HFFc6 (cell line): ENCODE data around the gene SART1. TPM values are rescaled to one million over a fixed set of nuclear protein-coding genes. Genes with fewer than 3 reads are reported as not detected.
A peak's percentile ranks its signal among the peaks of the same experiment; 100 is the strongest.
"Not testable (repeated sequence)": the region's sequence is repeated elsewhere in the genome, so short reads cannot be mapped to it uniquely, and the experiment has no call there.

ENCODE experiments used
- DNase-seq: peaks from one replicate; pipeline ENCODE4 v3.0.0-alpha.2; 2018
- H3K27ac Mint-ChIP-seq: 2 replicates; pipeline ENCODE4 v1.8.0; 2020; ENCODE audit warnings: mild to moderate bottlenecking, mixed read lengths
- H3K27me3 Mint-ChIP-seq: 2 replicates; pipeline ENCODE4 v1.8.0; 2021; ENCODE audit warnings: mild to moderate bottlenecking, moderate library complexity, mixed read lengths; ENCODE audit not compliant: insufficient read depth
- H3K36me3 Mint-ChIP-seq: 2 replicates; pipeline ENCODE4 v1.8.0; 2021; ENCODE audit warnings: low read depth, mixed read lengths
- H3K4me1 Mint-ChIP-seq: 2 replicates; pipeline ENCODE4 v1.8.0; 2020; ENCODE audit warnings: low read depth, mixed read lengths
- H3K4me3 Mint-ChIP-seq: 2 replicates; pipeline ENCODE4 v1.8.0; 2020; ENCODE audit warnings: mild to moderate bottlenecking, moderate library complexity, mixed read lengths
- H3K9me3 Mint-ChIP-seq: 2 replicates; pipeline ENCODE4 v1.8.0; 2020; ENCODE audit warnings: mild to moderate bottlenecking, mixed read lengths
- total RNA-seq, 6 experiments: library from RNA; stranded (reverse); fragmentation: NEBNext Ultra II Directional; extraction: Animal tissue kit (Norgen Biotek cat#: 25700); gene quantifications; 2 replicates in 1 of 6; 3 replicates in 5 of 6; pipeline ENCODE4 v1.2.3, GENCODE V29; 2021
- TF ChIP-seq, protein P1 (sequence below): fragments of 200-600 bp; sonication (generic); IDR thresholded peaks from 2 replicates; pipeline ENCODE4 v1.5.0; 2021; ENCODE audit warnings: antibody characterized with exemption, mild to moderate bottlenecking

The SART1 gene
- total RNA-seq, 6 experiments from 2014 or later: 51.7 to 69.3 (median 61.0) TPM

DNA sequence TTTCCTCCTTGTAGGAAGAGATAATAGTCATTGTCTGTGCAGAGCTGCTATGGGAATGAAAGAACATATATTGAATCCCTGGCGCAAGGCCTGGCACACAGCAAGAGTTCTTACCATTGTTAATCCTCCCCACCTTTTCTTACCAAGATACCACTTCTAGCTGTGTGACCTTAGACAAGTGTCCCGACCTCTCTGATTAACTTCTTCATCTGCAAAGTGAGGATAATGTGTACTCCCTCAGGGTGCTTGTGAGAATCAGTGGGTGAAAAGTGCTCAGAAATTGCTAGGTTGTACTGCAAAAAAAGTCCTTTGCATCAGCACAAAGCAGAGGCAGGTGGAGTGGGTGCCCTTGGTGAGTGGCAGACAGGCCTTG, 46.5 kb downstream of the SART1 start:
- Mint-ChIP-seq H3K27ac (no peak overlapping the region), H3K4me3 (no peak overlapping the region), H3K9me3 (no peaks in the 10 kb centered on the region), H3K27me3 (peaks cover 2% of the 10 kb centered on the region), H3K4me1 (peaks cover 15% of the 10 kb centered on the region), H3K36me3 (peaks cover 5% of the 10 kb centered on the region)
- TF ChIP-seq, protein P1, sequence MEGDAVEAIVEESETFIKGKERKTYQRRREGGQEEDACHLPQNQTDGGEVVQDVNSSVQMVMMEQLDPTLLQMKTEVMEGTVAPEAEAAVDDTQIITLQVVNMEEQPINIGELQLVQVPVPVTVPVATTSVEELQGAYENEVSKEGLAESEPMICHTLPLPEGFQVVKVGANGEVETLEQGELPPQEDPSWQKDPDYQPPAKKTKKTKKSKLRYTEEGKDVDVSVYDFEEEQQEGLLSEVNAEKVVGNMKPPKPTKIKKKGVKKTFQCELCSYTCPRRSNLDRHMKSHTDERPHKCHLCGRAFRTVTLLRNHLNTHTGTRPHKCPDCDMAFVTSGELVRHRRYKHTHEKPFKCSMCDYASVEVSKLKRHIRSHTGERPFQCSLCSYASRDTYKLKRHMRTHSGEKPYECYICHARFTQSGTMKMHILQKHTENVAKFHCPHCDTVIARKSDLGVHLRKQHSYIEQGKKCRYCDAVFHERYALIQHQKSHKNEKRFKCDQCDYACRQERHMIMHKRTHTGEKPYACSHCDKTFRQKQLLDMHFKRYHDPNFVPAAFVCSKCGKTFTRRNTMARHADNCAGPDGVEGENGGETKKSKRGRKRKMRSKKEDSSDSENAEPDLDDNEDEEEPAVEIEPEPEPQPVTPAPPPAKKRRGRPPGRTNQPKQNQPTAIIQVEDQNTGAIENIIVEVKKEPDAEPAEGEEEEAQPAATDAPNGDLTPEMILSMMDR: no peak
- DNase-seq: no peak

DNA sequence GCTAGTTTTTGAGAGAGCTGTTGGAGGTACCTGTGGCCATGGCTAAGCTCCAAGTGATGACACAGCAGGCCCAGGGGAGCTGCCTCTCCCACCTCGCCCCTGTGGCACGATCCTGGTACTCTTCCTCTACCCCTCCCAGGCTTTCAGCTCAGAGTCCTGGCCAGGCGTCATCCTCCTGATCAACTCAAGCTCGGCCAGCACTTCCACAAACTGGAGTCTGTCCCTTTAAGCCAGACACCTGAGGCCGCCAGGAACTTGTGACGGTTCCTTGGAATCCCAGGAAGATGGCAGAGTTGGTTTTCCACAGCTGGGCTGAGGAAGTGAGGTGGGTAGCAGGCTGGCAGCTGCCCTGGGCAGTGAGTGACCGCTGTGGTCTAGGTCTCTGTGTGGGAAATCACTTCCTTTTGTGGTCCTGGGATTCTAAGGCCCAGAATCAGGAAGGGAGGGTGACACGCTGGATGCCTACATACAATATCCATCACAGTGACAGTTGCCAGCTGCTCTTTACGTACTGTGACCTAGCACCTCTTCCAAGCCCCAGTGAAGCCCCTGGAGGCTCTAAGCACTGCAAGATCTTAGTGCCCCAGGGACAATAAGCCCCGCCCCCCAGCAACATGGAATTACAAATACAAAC, 47.1 kb downstream of the SART1 start:
- TF ChIP-seq, protein P1: no peak
- H3K27ac Mint-ChIP-seq: no peak overlapping the region

DNA sequence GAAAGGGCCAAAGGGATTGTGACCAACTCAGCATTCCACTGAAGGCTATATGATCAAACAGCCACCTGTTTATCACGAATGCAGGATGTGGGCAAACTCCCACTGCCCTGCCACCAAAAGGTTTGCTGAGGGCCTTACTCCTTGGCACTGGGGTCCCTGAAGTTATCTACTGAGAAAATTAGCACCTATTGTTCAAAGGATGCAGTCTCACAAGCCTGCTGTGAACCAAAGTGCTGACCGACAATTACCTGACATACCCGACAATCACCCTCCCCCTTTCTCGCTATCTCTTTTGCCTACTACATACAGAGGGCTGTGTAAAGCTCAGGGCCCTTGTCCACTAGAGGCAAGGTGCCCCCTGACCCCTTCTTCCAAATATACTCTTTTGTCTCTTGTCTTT, 48.5 kb downstream of the SART1 start:
- not testable (repeated sequence) for H3K36me3 Mint-ChIP-seq, H3K27ac Mint-ChIP-seq, H3K9me3 Mint-ChIP-seq, H3K4me3 Mint-ChIP-seq, DNase-seq, H3K27me3 Mint-ChIP-seq
- peaks cover 22% of the 10 kb centered on the region for H3K4me1 Mint-ChIP-seq

More for the DNA sequence above, 47.1 kb downstream of the SART1 start:
- Mint-ChIP-seq H3K36me3 (peaks cover 5% of the 10 kb centered on the region; the same call in 1 of the 2 replicates), H3K4me3 (no peak overlapping the region), H3K27me3 (peaks cover 2% of the 10 kb centered on the region), H3K4me1 (peaks cover 15% of the 10 kb centered on the region), H3K9me3 (no peaks in the 10 kb centered on the region)
- DNase-seq: no peak

DNA sequence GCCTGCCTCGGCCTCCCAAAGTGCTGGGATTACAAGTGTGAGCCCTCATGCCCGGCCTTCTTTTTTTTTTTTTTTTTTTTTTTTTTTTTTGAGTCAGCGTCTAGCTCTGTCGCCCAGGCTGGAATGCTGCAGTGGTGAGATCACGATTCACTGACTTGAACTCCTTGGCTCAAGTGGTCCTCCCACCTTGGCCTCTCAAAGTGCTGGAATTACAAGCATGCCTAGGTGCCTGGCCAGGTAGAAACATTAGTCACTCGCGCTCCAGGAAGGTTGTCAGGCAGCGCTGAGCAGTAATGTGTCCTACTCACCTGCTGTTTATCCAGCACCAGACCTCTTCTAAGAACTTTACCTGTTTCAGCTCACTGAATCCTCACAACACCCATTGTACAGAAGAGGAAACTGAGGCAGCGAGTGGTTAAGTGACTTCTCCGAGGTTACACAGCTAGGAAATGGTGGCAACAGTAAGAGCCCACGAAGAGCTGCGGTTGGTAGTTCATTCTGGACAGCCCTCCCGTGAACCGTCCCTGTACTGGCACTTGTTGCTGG, 49.8 kb downstream of the SART1 start:
- H3K4me3 Mint-ChIP-seq: no peak overlapping the region; the same call in 1 of the 2 replicates

DNA sequence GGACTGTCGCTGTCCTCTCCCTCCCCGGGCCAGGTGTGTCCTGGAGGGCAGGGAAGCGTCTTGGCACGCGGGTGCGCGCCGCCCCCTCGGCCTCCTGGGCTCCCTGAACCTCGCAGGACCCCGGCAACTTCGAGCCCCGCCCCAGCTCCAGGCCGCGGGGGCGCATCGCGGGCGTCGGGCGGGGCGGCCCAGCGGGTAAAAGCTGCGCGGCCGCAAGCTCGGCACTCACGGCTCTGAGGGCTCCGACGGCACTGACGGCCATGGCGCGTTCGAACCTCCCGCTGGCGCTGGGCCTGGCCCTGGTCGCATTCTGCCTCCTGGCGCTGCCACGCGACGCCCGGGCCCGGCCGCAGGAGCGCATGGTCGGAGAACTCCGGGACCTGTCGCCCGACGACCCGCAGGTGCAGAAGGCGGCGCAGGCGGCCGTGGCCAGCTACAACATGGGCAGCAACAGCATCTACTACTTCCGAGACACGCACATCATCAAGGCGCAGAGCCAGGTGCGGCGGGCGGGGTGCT, 50.3 kb downstream of the SART1 start, which contains the start of gene CST6:
Gene CST6 (plus strand): TSS at position 224 of the 519 bp plus-strand sequence. CDS start 37 bp downstream, at position 261.
- Mint-ChIP-seq H3K36me3 (no peaks in the 10 kb centered on the region), H3K4me1 (peaks cover 39% of the 10 kb centered on the region), H3K27me3 (no peaks in the 10 kb centered on the region; the same call in 1 of the 2 replicates), H3K9me3 (no peaks in the 10 kb centered on the region), H3K4me3 (no peak within 1 kb of the TSS; the same call in 1 of the 2 replicates), H3K27ac (no peak within 1 kb of the TSS)
- TF ChIP-seq, protein P1: no peak
- no peak for DNase-seq

More for the DNA sequence above, 49.8 kb downstream of the SART1 start:
- Mint-ChIP-seq H3K36me3 (no peaks in the 10 kb centered on the region), H3K27me3 (no peaks in the 10 kb centered on the region; the same call in 1 of the 2 replicates), H3K4me1 (peaks cover 35% of the 10 kb centered on the region), H3K27ac (no peak overlapping the region), H3K9me3 (no peaks in the 10 kb centered on the region)
- peak; percentile 47 for DNase-seq
- TF ChIP-seq, protein P1: no peak

DNA sequence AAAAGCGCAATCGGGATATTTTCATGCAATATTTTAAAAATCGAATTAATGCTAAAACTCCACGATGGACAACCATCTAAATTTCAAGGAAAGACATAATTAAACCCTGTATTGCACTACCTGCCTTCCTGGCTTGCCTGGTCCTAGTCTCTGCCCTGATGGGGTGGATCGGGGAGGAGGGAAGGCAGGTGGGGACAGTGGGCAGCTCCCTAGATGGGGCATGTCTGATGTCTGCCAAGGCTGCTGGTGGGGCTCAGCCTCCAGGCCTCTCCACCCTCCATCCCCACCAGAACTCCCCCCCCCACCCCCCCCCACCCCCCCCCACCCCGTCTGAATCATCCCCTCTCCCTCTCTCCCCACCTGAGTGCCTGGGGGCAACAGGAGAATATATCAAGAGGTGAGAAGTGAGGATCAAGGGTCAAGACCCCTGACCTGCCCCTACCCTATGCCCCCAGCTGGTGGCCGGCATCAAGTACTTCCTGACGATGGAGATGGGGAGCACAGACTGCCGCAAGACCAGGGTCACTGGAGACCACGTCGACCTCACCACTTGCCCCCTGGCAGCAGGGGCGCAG, 50.9 kb downstream of the SART1 start:
- H3K4me3 Mint-ChIP-seq: no peak overlapping the region
- H3K27ac Mint-ChIP-seq: no peak overlapping the region
- H3K27me3 Mint-ChIP-seq: no peaks in the 10 kb centered on the region; the same call in 1 of the 2 replicates
- H3K4me1 Mint-ChIP-seq: peaks cover 39% of the 10 kb centered on the region
- TF ChIP-seq, protein P1: no peak
- DNase-seq: no peak
- H3K36me3 Mint-ChIP-seq: no peaks in the 10 kb centered on the region
- H3K9me3 Mint-ChIP-seq: no peaks in the 10 kb centered on the region
